SH-SY5Y (cell line): Measurements from ENCODE around the gene PTPN3.

Experiments
- GATA2 ChIP-seq: IDR thresholded peaks from 2 replicates; pipeline ENCODE4 v1.6.1; 2011; ENCODE audit warnings: mild to moderate bottlenecking, low read depth, low read length
- GATA3 ChIP-seq: IDR thresholded peaks from 2 replicates; pipeline ENCODE4 v1.6.1; 2011; ENCODE audit warnings: low read depth, mild to moderate bottlenecking, low read length, moderate library complexity

GRCh38 chr9:109455861-109456260 lies 42.2 kb downstream of the PTPN3 start:
- TF ChIP-seq GATA3 (no peak), GATA2 (no peak)
